ENCODE data around the gene STC2. TPM values are rescaled to one million over a fixed set of nuclear protein-coding genes. Genes with fewer than 3 reads are reported as not detected.

The STC2 gene
- total RNA-seq, 4 donors from 2014 or later = 1.5 to 8.1 (median 2.0) TPM

GRCh38 chr5:173307695-173308094 is 20.5 kb downstream of the STC2 start:
- Histone ChIP-seq H3K27me3 (peaks cover 23% of the 10 kb centered on the region), H3K9me3 (peaks cover 5 to 7% of the 10 kb centered on the region in 2 donors), H3K36me3 (no peaks in the 10 kb centered on the region), H3K4me3 (no peak overlapping the region), H3K27ac (no peak overlapping the region), H3K4me1 (peaks cover 0 to 12% (median 3%) of the 10 kb centered on the region in 4 donors)
- intact Hi-C loops (cut with DNase I; ENCODE audit: low total_unique reads) (no loop called here), in situ Hi-C loops (cut with MboI; ENCODE audit: low pct_ligation_motif_present in 1 of 4, low pct_unique_long_range_greater_than_20kb in 1 of 4, low sequenced_read_pairs in 3 of 4) (loop anchor here in 1 of 4 donors (25.0 kb wide), 1 partner anchor 255 kb away; no protein-coding TSS in a partner anchor)
- 81 to 93% methylated on average over 3 of the region's 3 CpGs for WGBS, 2 donors (ENCODE audit: low coverage in 1 of 2)
- no peak for DNase-seq
- TF ChIP-seq CTCF (IDR thresholded peaks at IDR 0.05) (no peak), POLR2AphosphoS5 (IDR thresholded peaks at IDR 0.05) (no peak), EP300 (IDR thresholded peaks at IDR 0.05; ENCODE audit: low read depth) (no peak), POLR2A (IDR thresholded peaks at IDR 0.05) (no peak)

DNA sequence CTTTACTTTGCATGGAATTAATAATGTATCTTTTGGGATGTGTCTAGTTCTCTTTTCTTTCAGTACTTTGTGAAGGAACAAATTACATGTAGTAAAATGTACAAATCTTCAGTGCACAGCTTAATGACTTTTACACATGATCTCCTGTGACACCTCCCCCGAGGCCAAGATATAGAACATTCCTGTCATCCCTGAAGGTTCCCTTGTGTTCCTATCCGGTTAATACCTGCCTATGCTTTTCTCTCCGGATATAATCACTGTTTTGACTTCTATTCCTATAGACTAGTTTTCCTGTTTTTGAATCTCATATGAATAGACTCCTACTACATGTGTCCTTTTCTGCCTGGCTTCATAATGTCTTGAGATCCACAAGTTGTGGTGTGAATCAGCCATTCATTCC is 21.5 kb downstream of the STC2 start:
- Histone ChIP-seq H3K27me3 (peaks cover 17% of the 10 kb centered on the region), H3K4me1 (peaks cover 0 to 12% (median 3%) of the 10 kb centered on the region in 4 donors), H3K4me3 (no peak overlapping the region), H3K9me3 (peaks cover 5 to 7% of the 10 kb centered on the region in 2 donors), H3K36me3 (no peaks in the 10 kb centered on the region), H3K27ac (no peak overlapping the region)
- no peak for DNase-seq
- no peak for TF ChIP-seq POLR2A (IDR thresholded peaks at IDR 0.05)
- no peak for TF ChIP-seq POLR2AphosphoS5 (IDR thresholded peaks at IDR 0.05)
- TF ChIP-seq CTCF (IDR thresholded peaks at IDR 0.05) = no peak
- no peak for TF ChIP-seq EP300 (IDR thresholded peaks at IDR 0.05; ENCODE audit: low read depth)
- intact Hi-C loops (cut with DNase I; ENCODE audit: low total_unique reads) (no loop called here), in situ Hi-C loops (cut with MboI; ENCODE audit: low pct_ligation_motif_present in 1 of 4, low pct_unique_long_range_greater_than_20kb in 1 of 4, low sequenced_read_pairs in 3 of 4) (loop anchor here in 1 of 4 donors (25.0 kb wide), 1 partner anchor 256 kb away; no protein-coding TSS in a partner anchor)
- WGBS, 2 donors (ENCODE audit: low coverage in 1 of 2) = 72 to 84% methylated on average over 3 of the region's 3 CpGs

GRCh38 chr5:173304591-173304988 is 23.6 kb downstream of the STC2 start:
- DNase-seq = no peak
- in situ Hi-C loops (cut with MboI; ENCODE audit: low pct_ligation_motif_present in 1 of 4, low pct_unique_long_range_greater_than_20kb in 1 of 4, low sequenced_read_pairs in 3 of 4) (loop anchor here in 1 of 4 donors (25.0 kb wide), 1 partner anchor 258 kb away; no protein-coding TSS in a partner anchor), intact Hi-C loops (cut with DNase I; ENCODE audit: low total_unique reads) (no loop called here)
- Histone ChIP-seq H3K27me3 (peaks cover 17% of the 10 kb centered on the region), H3K4me1 (no peaks in the 10 kb centered on the region), H3K36me3 (no peaks in the 10 kb centered on the region), H3K4me3 (no peak overlapping the region), H3K9me3 (peaks cover 5 to 7% of the 10 kb centered on the region in 2 donors), H3K27ac (no peak overlapping the region)
- TF ChIP-seq CTCF (IDR thresholded peaks at IDR 0.05) (no peak), EP300 (IDR thresholded peaks at IDR 0.05; ENCODE audit: low read depth) (no peak), POLR2A (IDR thresholded peaks at IDR 0.05) (no peak), POLR2AphosphoS5 (IDR thresholded peaks at IDR 0.05) (no peak)
- 20 to 69% methylated on average over 1 to 10 of the region's 10 CpGs for WGBS, 2 donors (ENCODE audit: low coverage in 1 of 2)

GRCh38 chr5:173303878-173304590 is 24.2 kb downstream of the STC2 start:
- no peaks in the 10 kb centered on the region for H3K4me1 ChIP-seq
- TF ChIP-seq CTCF (IDR thresholded peaks at IDR 0.05) = no peak
- no peak for TF ChIP-seq POLR2A (IDR thresholded peaks at IDR 0.05)
- TF ChIP-seq POLR2AphosphoS5 (IDR thresholded peaks at IDR 0.05) = no peak
- TF ChIP-seq EP300 (IDR thresholded peaks at IDR 0.05; ENCODE audit: low read depth) = no peak
- in situ Hi-C loops (cut with MboI; ENCODE audit: low pct_ligation_motif_present in 1 of 4, low pct_unique_long_range_greater_than_20kb in 1 of 4, low sequenced_read_pairs in 3 of 4) (loop anchor here in 1 of 4 donors (25.0 kb wide), 1 partner anchor 258 kb away; no protein-coding TSS in a partner anchor), intact Hi-C loops (cut with DNase I; ENCODE audit: low total_unique reads) (no loop called here)
- peaks cover 17% of the 10 kb centered on the region for H3K27me3 ChIP-seq
- no peak overlapping the region for H3K27ac ChIP-seq
- WGBS, 2 donors (ENCODE audit: low coverage in 1 of 2) = 81% methylated on average over 13 of the region's 13 CpGs; no CpG with 5 or more reads in 1 of the 2 donors
- H3K36me3 ChIP-seq = no peaks in the 10 kb centered on the region
- peaks cover 5 to 7% of the 10 kb centered on the region in 2 donors for H3K9me3 ChIP-seq
- H3K4me3 ChIP-seq = no peak overlapping the region
- DNase-seq = no peak

Measured in transverse colon (tissue), 4 donors.